SK-N-SH (cell line): Measurements from ENCODE around the gene PEX1. TPM values are rescaled to one million over a fixed set of nuclear protein-coding genes. Genes with fewer than 3 reads are reported as not detected.

Source experiments
- CTCF ChIA-PET: fragments of 300-600, 350-600 bp; formaldehyde crosslinking; extraction: SDS; loops from one replicate; lab custom pipeline; 2021; lab: Yijun Ruan, JAX
- POLR2A ChIA-PET: fragments of 350-600 bp; sonication (Branson Sonifier 250); formaldehyde crosslinking; extraction: SDS; loops from one replicate; lab custom pipeline; 2020; ENCODE audit warnings: antibody characterized with exemption, inconsistent platforms; lab: Yijun Ruan, JAX
- DNase-seq: peaks from one replicate; pipeline ENCODE4 v3.0.0; 2012
- H2AFZ ChIP-seq: fragments of 200-600 bp; sonication (generic); 2 replicates; pipeline ENCODE4 v1.8.1; 2016; ENCODE audit warnings: antibody characterized with exemption, mild to moderate bottlenecking, low read depth
- H3F3A ChIP-seq: fragments of 200-600 bp; sonication (generic); replicated peaks from 2 replicates; pipeline ENCODE3; 2016; ENCODE audit warnings: antibody characterized with exemption, mild to moderate bottlenecking; ENCODE audit not compliant: insufficient read depth
- H3K27ac ChIP-seq, 2 experiments: fragments of 200-500 bp in 1 of 2; fragments of 200-600 bp in 1 of 2; sonication (Bioruptor generic) in 1 of 2; sonication (generic), shearing (Covaris generic) in 1 of 2; 2 replicates each; pipeline versions ENCODE4 v1.5.1 to v1.6.1; 2014 to 2016; ENCODE audit warnings: low read depth in 2 of 2, inconsistent platforms in 1 of 2, low read length in 1 of 2, mild to moderate bottlenecking in 1 of 2, mixed read lengths in 1 of 2
- H3K27me3 ChIP-seq: fragments of 200-600 bp; sonication (generic), shearing (Covaris generic); 2 replicates; pipeline ENCODE4 v1.6.1; 2016; ENCODE audit warnings: mixed run types; ENCODE audit not compliant: insufficient read depth
- H3K36me3 ChIP-seq, 2 experiments: fragments of 200-500 bp in 1 of 2; fragments of 200-600 bp in 1 of 2; sonication (Bioruptor generic) in 1 of 2; sonication (generic) in 1 of 2; replicated peaks in 1 of 2; 2 replicates each; pipeline versions ENCODE3 to v1.5.1; 2014 to 2016; ENCODE audit warnings: low read length in 1 of 2, mild to moderate bottlenecking in 1 of 2; ENCODE audit not compliant: insufficient read depth in 2 of 2, control insufficient read depth in 1 of 2
- H3K4me1 ChIP-seq, 2 experiments: fragments of 200-500 bp in 1 of 2; fragments of 200-600 bp in 1 of 2; sonication (Bioruptor generic) in 1 of 2; sonication (generic), shearing (Covaris generic) in 1 of 2; 2 replicates each; pipeline versions ENCODE4 v1.5.1 to v1.6.1; 2014 to 2016; ENCODE audit warnings: low read depth in 1 of 2, low read length in 1 of 2, mixed run types in 1 of 2; ENCODE audit not compliant: insufficient read depth in 2 of 2, control insufficient read depth in 1 of 2
- H3K4me2 ChIP-seq: fragments of 200-600 bp; sonication (generic), shearing (Covaris generic); 2 replicates; pipeline ENCODE4 v1.6.1; 2017; ENCODE audit warnings: mixed run types
- H3K4me3 ChIP-seq, 2 experiments: fragments of 200-500 bp in 1 of 2; fragments of 200-600 bp in 1 of 2; sonication (Bioruptor generic) in 1 of 2; sonication (generic), shearing (Covaris generic) in 1 of 2; 2 replicates each; pipeline versions ENCODE4 v1.5.1 to v1.8.1; 2014 to 2016; ENCODE audit warnings: low read depth in 2 of 2, inconsistent platforms in 1 of 2, low read length in 1 of 2, mild to moderate bottlenecking in 1 of 2, mixed read lengths in 1 of 2, moderate library complexity in 1 of 2
- H3K79me2 ChIP-seq: fragments of 200-600 bp; sonication (generic); 2 replicates; pipeline ENCODE4 v1.8.1; 2017; ENCODE audit warnings: mild to moderate bottlenecking; ENCODE audit not compliant: insufficient read depth
- H3K9ac ChIP-seq: fragments of 200-600 bp; sonication (generic); 2 replicates; pipeline ENCODE4 v1.6.1; 2017; ENCODE audit warnings: mixed run types
- H3K9me2 ChIP-seq: fragments of 200-600 bp; sonication (generic); 2 replicates; pipeline ENCODE4 v1.6.1; 2017; ENCODE audit warnings: mixed run types
- H3K9me3 ChIP-seq: fragments of 200-600 bp; sonication (generic); 2 replicates; pipeline ENCODE4 v1.6.1; 2017; ENCODE audit warnings: mixed run types, mild to moderate bottlenecking, moderate library complexity
- H4K20me1 ChIP-seq: fragments of 200-600 bp; sonication (generic); 2 replicates; pipeline ENCODE4 v1.6.1; 2017; ENCODE audit warnings: mild to moderate bottlenecking, mixed run types; ENCODE audit not compliant: insufficient read depth
- CTCF ChIP-seq: fragments of 200-600 bp; sonication (generic); IDR thresholded peaks from 2 replicates; pipeline ENCODE4 v1.6.1; 2017; ENCODE audit warnings: antibody characterized with exemption, mild to moderate bottlenecking, moderate library complexity
- ELF1 ChIP-seq: IDR thresholded peaks from 2 replicates; pipeline ENCODE4 v1.4.0; 2012
- EP300 ChIP-seq, 2 experiments: IDR thresholded peaks; 2 replicates each; pipeline versions ENCODE4 v1.4.0 to v1.6.1; 2012; ENCODE audit warnings: borderline replicate concordance in 1 of 2, low read depth in 1 of 2, low read length in 1 of 2
- FOSL2 ChIP-seq: IDR thresholded peaks from 2 replicates; pipeline ENCODE4 v1.4.0; 2012; ENCODE audit warnings: low read depth, mild to moderate bottlenecking, moderate library complexity, borderline replicate concordance
- FOXJ3 ChIP-seq: sonication (generic); formaldehyde crosslinking; IDR thresholded peaks from 2 replicates; pipeline ENCODE4 v1.5.1; 2020; ENCODE audit warnings: mild to moderate bottlenecking, missing genetic modification reagents
- FOXM1 ChIP-seq: IDR thresholded peaks from 2 replicates; pipeline ENCODE4 v1.4.0; 2012; ENCODE audit warnings: low read depth, mild to moderate bottlenecking
- GABPA ChIP-seq: IDR thresholded peaks from 2 replicates; pipeline ENCODE4 v1.4.0; 2012; ENCODE audit warnings: low read depth, mild to moderate bottlenecking
- GATA2 ChIP-seq: sonication (generic); formaldehyde crosslinking; IDR thresholded peaks from 2 replicates; pipeline ENCODE4 v1.5.0; 2020; ENCODE audit warnings: mild to moderate bottlenecking, missing genetic modification reagents
- MEF2A ChIP-seq: IDR thresholded peaks from 2 replicates; pipeline ENCODE4 v1.4.0; 2012; ENCODE audit warnings: low read depth, borderline replicate concordance
- MXI1 ChIP-seq: IDR thresholded peaks from 2 replicates; pipeline ENCODE4 v1.6.1; 2012; ENCODE audit warnings: mild to moderate bottlenecking, low read depth, low read length, improper control_type of control experiment
- NFIC ChIP-seq: IDR thresholded peaks from 2 replicates; pipeline ENCODE4 v1.4.0; 2012; ENCODE audit warnings: borderline replicate concordance
- PBX3 ChIP-seq: IDR thresholded peaks from 2 replicates; pipeline ENCODE4; 2012
- POLR2AphosphoS5 ChIP-seq: IDR thresholded peaks from 2 replicates; pipeline ENCODE4 v1.6.1; 2012; ENCODE audit warnings: low read depth, low read length
- RCOR1 ChIP-seq: fragments of 150-350 bp; IDR thresholded peaks from 2 replicates; pipeline ENCODE4 v1.6.1; 2017; ENCODE audit warnings: antibody characterized with exemption, low read length
- RXRA ChIP-seq: IDR thresholded peaks from 2 replicates; pipeline ENCODE4 v1.4.0; 2012; ENCODE audit warnings: low read depth, mild to moderate bottlenecking, borderline replicate concordance
- TEAD4 ChIP-seq: IDR thresholded peaks from 2 replicates; pipeline ENCODE4 v1.4.0; 2012; ENCODE audit warnings: mild to moderate bottlenecking, borderline replicate concordance; ENCODE audit not compliant: insufficient read depth
- USF1 ChIP-seq: IDR thresholded peaks from 2 replicates; pipeline ENCODE4 v1.4.0; 2012; ENCODE audit warnings: low read depth, borderline replicate concordance
- WGBS: methylation state at CpG from one replicate; pipeline ENCODE4 v1.1.6; 2017; ENCODE audit warnings: low lambda C conversion rate; 5-methylcytosine and 5-hydroxymethylcytosine counted together
- polyA plus RNA-seq, 3 experiments: library from polyadenylated mRNA; depleted of rRNA; stranded (reverse); fragments of >200 nt; gene quantifications; 2 replicates each; pipeline ENCODE4 v1.2.3, GENCODE V29; 2012
- TF ChIP-seq, protein P1 (sequence below): IDR thresholded peaks from 2 replicates; pipeline ENCODE4 v1.4.0; 2012; ENCODE audit warnings: low read depth, borderline replicate concordance
- TF ChIP-seq, protein P2 (sequence below): fragments of 150-350 bp; IDR thresholded peaks from 2 replicates; pipeline ENCODE4 v1.6.1; 2017; ENCODE audit warnings: antibody characterized with exemption, low read length, low read depth, borderline replicate concordance
- TF ChIP-seq, protein P3 (sequence below): IDR thresholded peaks from 2 replicates; pipeline ENCODE4 v1.4.0; 2012; ENCODE audit warnings: low read depth

The PEX1 gene
- polyA plus RNA-seq, 1 of the 3 experiments (the other 2 are of a cell fraction) = 16.0 TPM

- TF ChIP-seq FOSL2 (no peak), USF1 (peak; percentile 23; the same call in 1 of the 2 replicates), RCOR1 (peak; percentile 43), MXI1 (peak; percentile 88), RXRA (peak; percentile 15; the same call in 1 of the 2 replicates)
- TF ChIP-seq, protein P1, sequence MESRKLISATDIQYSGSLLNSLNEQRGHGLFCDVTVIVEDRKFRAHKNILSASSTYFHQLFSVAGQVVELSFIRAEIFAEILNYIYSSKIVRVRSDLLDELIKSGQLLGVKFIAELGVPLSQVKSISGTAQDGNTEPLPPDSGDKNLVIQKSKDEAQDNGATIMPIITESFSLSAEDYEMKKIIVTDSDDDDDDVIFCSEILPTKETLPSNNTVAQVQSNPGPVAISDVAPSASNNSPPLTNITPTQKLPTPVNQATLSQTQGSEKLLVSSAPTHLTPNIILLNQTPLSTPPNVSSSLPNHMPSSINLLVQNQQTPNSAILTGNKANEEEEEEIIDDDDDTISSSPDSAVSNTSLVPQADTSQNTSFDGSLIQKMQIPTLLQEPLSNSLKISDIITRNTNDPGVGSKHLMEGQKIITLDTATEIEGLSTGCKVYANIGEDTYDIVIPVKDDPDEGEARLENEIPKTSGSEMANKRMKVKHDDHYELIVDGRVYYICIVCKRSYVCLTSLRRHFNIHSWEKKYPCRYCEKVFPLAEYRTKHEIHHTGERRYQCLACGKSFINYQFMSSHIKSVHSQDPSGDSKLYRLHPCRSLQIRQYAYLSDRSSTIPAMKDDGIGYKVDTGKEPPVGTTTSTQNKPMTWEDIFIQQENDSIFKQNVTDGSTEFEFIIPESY = no peak
- TF ChIP-seq, protein P2, sequence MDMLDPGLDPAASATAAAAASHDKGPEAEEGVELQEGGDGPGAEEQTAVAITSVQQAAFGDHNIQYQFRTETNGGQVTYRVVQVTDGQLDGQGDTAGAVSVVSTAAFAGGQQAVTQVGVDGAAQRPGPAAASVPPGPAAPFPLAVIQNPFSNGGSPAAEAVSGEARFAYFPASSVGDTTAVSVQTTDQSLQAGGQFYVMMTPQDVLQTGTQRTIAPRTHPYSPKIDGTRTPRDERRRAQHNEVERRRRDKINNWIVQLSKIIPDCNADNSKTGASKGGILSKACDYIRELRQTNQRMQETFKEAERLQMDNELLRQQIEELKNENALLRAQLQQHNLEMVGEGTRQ = no peak
Observed at GRCh38 chr7:92528188-92528957, at the start of gene PEX1, which contains the start of gene RBM48 (continued).

DNA sequence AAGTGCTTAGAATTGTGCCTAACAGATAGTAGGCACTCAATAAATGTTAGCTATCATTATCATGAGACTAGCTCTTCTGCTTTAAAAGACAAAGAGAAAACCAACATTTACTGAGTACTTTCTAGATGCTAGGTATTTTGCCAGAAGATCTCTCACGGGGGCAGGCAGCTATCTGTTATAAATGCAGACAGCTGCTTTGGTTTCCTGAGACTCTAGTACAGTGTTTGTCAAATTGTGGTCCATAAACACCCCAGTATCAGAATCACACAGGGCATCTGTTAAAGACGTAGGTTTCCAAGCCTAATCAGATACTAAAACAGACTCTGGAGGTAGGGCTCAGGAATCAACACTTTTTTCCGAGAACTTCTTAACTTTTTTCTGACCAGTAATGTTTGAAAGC lies 48.0 kb upstream of the PEX1 start:
- TF ChIP-seq RXRA (no peak), EP300 (IDR thresholded peaks at IDR 0.05; ENCODE audit: borderline replicate concordance in 1 of 2, low read depth in 1 of 2, low read length in 1 of 2) (no peak), GABPA (no peak), POLR2AphosphoS5 (no peak), FOXM1 (no peak), CTCF (no peak), TEAD4 (no peak), GATA2 (CRISPR knock-in tag) (no peak), USF1 (no peak), ELF1 (no peak), NFIC (no peak), FOXJ3 (CRISPR knock-in tag) (no peak), PBX3 (no peak), MEF2A (no peak)
- TF ChIP-seq, protein P3, sequence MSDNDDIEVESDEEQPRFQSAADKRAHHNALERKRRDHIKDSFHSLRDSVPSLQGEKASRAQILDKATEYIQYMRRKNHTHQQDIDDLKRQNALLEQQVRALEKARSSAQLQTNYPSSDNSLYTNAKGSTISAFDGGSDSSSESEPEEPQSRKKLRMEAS = no peak
- TF ChIP-seq, all 33 proteins: peak for 0
- H3K36me3 ChIP-seq = peaks cover 80 to 93% of the 10 kb centered on the region in 2 experiments
- H3K4me3 ChIP-seq = no peak overlapping the region
- no peaks in the 10 kb centered on the region for H3K27me3 ChIP-seq
- no peak overlapping the region for H3K27ac ChIP-seq
- H3K9me2 ChIP-seq = no peaks in the 10 kb centered on the region
- no peak overlapping the region for H3K9ac ChIP-seq
- peaks cover 53% of the 10 kb centered on the region for H3K79me2 ChIP-seq
- H3K9me3 ChIP-seq = no peaks in the 10 kb centered on the region
- peaks cover 19% of the 10 kb centered on the region for H3F3A ChIP-seq
- peaks cover 12% of the 10 kb centered on the region for H4K20me1 ChIP-seq
- DNase-seq = no peak
- no peak overlapping the region for H2AFZ ChIP-seq
- no peak overlapping the region for H3K4me2 ChIP-seq
- CTCF ChIA-PET = interaction anchor here (1.2 to 1.7 kb wide), 2 partner anchors 11 to 14 kb away, joined by 3 to 9 read pairs; partner anchors contain the start of gene FAM133B
- POLR2A ChIA-PET = no interaction called here
- H3K4me1 ChIP-seq = no peaks in the 10 kb centered on the region
- WGBS = 95% methylated on average over 3 of the region's 3 CpGs
